Measurements from ENCODE around the gene TBC1D21.
"Not testable (repeated sequence)": the region's sequence is repeated elsewhere in the genome, so short reads cannot be mapped to it uniquely, and the experiment has no call there.

The TBC1D21 gene

DNA sequence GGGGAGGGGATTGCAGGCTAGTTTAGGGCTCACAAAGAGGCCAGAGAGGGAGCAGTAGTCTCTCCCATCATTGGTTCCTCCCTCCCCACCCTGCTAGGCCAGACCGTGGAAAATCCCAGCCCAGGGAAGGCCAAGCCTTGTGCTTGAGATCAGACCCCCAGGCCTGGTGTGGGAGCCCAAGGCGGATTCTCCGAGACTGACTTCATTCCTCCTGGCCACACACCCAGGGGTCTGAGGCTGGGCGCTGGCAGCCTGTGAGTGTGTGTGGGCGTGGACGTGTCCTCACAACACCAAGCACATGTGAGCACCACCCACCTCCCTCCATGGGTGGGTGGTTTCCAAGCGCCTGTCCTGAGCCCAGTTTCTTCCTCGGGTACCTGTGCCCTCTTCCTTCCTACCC, 57.0 kb downstream of the TBC1D21 start:
- H3K4me1 ChIP-seq (ENCODE audit: control insufficient read depth, low read depth, low read length): peaks cover 18% of the 10 kb centered on the region
- no peaks in the 10 kb centered on the region for H3K36me3 ChIP-seq (ENCODE audit: control insufficient read depth, low read depth, low read length)
- no peaks in the 10 kb centered on the region for H3K9me3 ChIP-seq (ENCODE audit: control insufficient read depth, low read depth, low read length)
- peaks cover 6% of the 10 kb centered on the region for H3K27me3 ChIP-seq (ENCODE audit: control insufficient read depth, insufficient read depth, low read length)
- no peak overlapping the region for H3K9ac ChIP-seq (ENCODE audit: low read length)
- H3K4me3 ChIP-seq (ENCODE audit: low read length): no peak overlapping the region
- no peak overlapping the region for H3K27ac ChIP-seq (ENCODE audit: low read length)

DNA sequence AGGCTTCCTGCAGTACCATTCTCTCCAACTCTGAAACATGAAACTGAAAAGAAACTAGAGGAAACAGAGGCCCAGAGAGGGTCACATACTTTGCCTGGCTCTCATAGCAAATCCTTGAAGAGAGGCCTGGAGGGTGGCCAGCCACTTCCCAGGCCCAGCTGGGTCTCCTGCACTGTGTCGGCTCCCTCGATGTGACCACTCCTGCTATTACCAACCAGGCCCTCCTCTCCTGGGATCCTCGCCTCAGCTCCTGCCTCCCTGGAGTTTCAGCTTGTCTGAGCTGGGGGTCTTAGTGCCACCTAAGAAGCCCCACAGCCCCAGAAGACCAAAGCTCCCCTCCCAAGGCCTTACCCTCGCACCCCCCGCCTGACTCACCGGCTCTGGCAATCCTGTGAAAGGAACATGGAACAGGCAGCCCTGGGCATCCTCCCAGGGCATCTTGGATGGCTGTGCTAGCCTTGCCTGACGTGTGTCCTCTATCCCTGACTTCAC, 57.5 kb downstream of the TBC1D21 start:
- Histone ChIP-seq H3K36me3 (ENCODE audit: control insufficient read depth, low read depth, low read length) (no peaks in the 10 kb centered on the region), H3K27ac (ENCODE audit: low read length) (no peak overlapping the region), H3K27me3 (ENCODE audit: control insufficient read depth, insufficient read depth, low read length) (peaks cover 1% of the 10 kb centered on the region), H3K4me1 (ENCODE audit: control insufficient read depth, low read depth, low read length) (peaks cover 17% of the 10 kb centered on the region), H3K9ac (ENCODE audit: low read length) (no peak overlapping the region), H3K9me3 (ENCODE audit: control insufficient read depth, low read depth, low read length) (no peaks in the 10 kb centered on the region), H3K4me3 (ENCODE audit: low read length) (no peak overlapping the region)

GRCh38 chr15:73931441-73931840, 58.1 kb downstream of the TBC1D21 start:
- no peaks in the 10 kb centered on the region for H3K9me3 ChIP-seq (ENCODE audit: control insufficient read depth, low read depth, low read length)
- H3K36me3 ChIP-seq (ENCODE audit: control insufficient read depth, low read depth, low read length): no peaks in the 10 kb centered on the region
- H3K9ac ChIP-seq (ENCODE audit: low read length): no peak overlapping the region
- H3K27me3 ChIP-seq (ENCODE audit: control insufficient read depth, insufficient read depth, low read length): no peaks in the 10 kb centered on the region
- H3K27ac ChIP-seq (ENCODE audit: low read length): no peak overlapping the region
- no peak overlapping the region for H3K4me3 ChIP-seq (ENCODE audit: low read length)
- H3K4me1 ChIP-seq (ENCODE audit: control insufficient read depth, low read depth, low read length): peaks cover 18% of the 10 kb centered on the region

GRCh38 chr15:73932381-73933191, 59.2 kb downstream of the TBC1D21 start:
- H3K27ac ChIP-seq (ENCODE audit: low read length): no peak overlapping the region

DNA sequence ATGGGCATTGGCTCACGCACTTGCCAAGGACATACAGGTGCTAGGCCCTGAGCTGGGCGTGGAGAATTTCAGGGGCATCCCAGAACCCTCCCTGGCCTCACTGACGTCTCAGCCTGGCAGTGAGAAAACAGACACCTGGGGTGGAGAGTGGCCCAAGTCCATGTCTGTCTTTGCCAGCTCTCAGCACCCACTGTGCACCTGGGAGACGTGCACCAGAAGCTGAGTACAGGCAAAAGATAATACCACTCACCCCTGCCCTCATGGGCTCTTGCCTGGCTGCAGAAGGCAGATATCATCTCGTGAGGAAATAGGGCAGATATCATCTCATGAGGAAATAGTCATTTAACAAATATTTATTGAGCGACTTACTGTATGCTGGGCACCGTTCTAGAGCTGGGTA, 60.9 kb downstream of the TBC1D21 start:
- H3K27ac ChIP-seq (ENCODE audit: low read length): no peak overlapping the region
- H3K9me3 ChIP-seq (ENCODE audit: control insufficient read depth, low read depth, low read length): no peaks in the 10 kb centered on the region
- H3K9ac ChIP-seq (ENCODE audit: low read length): no peak overlapping the region
- peaks cover 10% of the 10 kb centered on the region for H3K4me1 ChIP-seq (ENCODE audit: control insufficient read depth, low read depth, low read length)
- H3K27me3 ChIP-seq (ENCODE audit: control insufficient read depth, insufficient read depth, low read length): no peaks in the 10 kb centered on the region
- H3K36me3 ChIP-seq (ENCODE audit: control insufficient read depth, low read depth, low read length): no peaks in the 10 kb centered on the region
- no peak overlapping the region for H3K4me3 ChIP-seq (ENCODE audit: low read length)

More at GRCh38 chr15:73932381-73933191, 59.2 kb downstream of the TBC1D21 start:
- H3K9me3 ChIP-seq (ENCODE audit: control insufficient read depth, low read depth, low read length): no peaks in the 10 kb centered on the region
- H3K4me1 ChIP-seq (ENCODE audit: control insufficient read depth, low read depth, low read length): peaks cover 20% of the 10 kb centered on the region
- no peak overlapping the region for H3K9ac ChIP-seq (ENCODE audit: low read length)
- H3K36me3 ChIP-seq (ENCODE audit: control insufficient read depth, low read depth, low read length): no peaks in the 10 kb centered on the region
- H3K27me3 ChIP-seq (ENCODE audit: control insufficient read depth, insufficient read depth, low read length): no peaks in the 10 kb centered on the region
- no peak overlapping the region for H3K4me3 ChIP-seq (ENCODE audit: low read length)

DNA sequence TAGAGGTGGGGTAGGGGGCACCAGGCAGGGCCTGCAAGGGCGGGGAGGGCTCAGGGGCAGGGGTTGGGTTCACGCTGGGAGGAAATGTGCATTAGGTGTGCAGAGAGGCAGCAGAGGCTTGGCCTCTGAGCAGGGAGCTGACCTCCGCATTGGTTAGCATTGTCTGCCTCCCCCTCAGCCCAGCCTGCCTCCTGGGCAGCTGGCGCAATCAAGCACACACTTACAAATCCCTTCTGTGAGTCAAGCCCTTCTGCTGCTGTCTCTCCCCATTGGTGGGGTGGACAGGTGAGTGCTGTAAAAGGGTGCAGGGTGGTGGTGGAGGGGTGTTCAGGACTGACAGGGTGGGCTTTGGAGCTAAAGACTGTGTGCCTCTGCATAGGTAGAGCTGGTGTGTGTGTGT, 62.2 kb downstream of the TBC1D21 start:
- no peak overlapping the region for H3K27ac ChIP-seq (ENCODE audit: low read length)
- no peaks in the 10 kb centered on the region for H3K9me3 ChIP-seq (ENCODE audit: control insufficient read depth, low read depth, low read length)
- no peaks in the 10 kb centered on the region for H3K36me3 ChIP-seq (ENCODE audit: control insufficient read depth, low read depth, low read length)
- peaks cover 10% of the 10 kb centered on the region for H3K4me1 ChIP-seq (ENCODE audit: control insufficient read depth, low read depth, low read length)
- no peak overlapping the region for H3K4me3 ChIP-seq (ENCODE audit: low read length)
- no peaks in the 10 kb centered on the region for H3K27me3 ChIP-seq (ENCODE audit: control insufficient read depth, insufficient read depth, low read length)
- H3K9ac ChIP-seq (ENCODE audit: low read length): no peak overlapping the region

GRCh38 chr15:73936181-73936580, 62.8 kb downstream of the TBC1D21 start:
- Histone ChIP-seq H3K9ac (ENCODE audit: low read length) (no peak overlapping the region), H3K4me3 (ENCODE audit: low read length) (no peak overlapping the region), H3K27ac (ENCODE audit: low read length) (no peak overlapping the region), H3K27me3 (ENCODE audit: control insufficient read depth, insufficient read depth, low read length) (no peaks in the 10 kb centered on the region), H3K4me1 (ENCODE audit: control insufficient read depth, low read depth, low read length) (peaks cover 10% of the 10 kb centered on the region), H3K36me3 (ENCODE audit: control insufficient read depth, low read depth, low read length) (no peaks in the 10 kb centered on the region), H3K9me3 (ENCODE audit: control insufficient read depth, low read depth, low read length) (no peaks in the 10 kb centered on the region)

DNA sequence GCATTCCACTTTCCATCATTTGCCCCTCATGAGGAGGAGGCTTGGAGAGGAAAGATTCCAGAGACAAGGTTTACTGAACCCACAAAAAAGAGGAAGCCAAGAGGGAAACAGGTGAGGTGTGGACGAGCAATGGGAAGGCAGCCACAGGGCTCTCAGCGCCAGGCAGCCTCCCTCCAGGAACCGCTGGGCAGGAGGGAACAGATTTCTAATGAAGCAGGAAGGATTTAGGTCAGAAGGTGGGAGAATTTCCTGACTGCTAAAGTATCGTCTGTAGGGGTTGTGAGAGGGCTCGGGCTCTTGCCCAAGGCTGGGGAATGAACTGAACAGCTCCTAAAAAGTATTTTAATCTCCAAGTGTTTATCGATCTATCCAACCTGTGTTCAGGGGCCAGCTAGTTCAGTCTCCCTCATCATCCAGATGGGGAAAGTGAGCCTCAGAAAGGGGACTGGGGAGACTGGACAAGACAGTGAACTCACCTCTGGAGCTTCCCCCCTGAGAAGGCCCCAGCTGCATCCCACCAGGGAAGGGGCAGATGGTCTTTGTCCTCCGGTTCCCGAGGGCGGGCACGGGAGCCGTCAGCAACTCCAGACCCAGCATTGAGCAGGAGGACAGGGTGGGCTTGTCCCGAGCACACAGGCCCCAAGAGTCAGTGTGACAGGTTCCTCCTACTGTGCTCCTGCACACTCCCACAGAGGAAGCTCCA, 63.4 kb downstream of the TBC1D21 start:
- H3K9ac ChIP-seq (ENCODE audit: low read length): no peak overlapping the region
- H3K9me3 ChIP-seq (ENCODE audit: control insufficient read depth, low read depth, low read length): no peaks in the 10 kb centered on the region
- no peak overlapping the region for H3K4me3 ChIP-seq (ENCODE audit: low read length)
- H3K27ac ChIP-seq (ENCODE audit: low read length): no peak overlapping the region
- H3K27me3 ChIP-seq (ENCODE audit: control insufficient read depth, insufficient read depth, low read length): no peaks in the 10 kb centered on the region
- H3K4me1 ChIP-seq (ENCODE audit: control insufficient read depth, low read depth, low read length): peaks cover 10% of the 10 kb centered on the region
- H3K36me3 ChIP-seq (ENCODE audit: control insufficient read depth, low read depth, low read length): no peaks in the 10 kb centered on the region

DNA sequence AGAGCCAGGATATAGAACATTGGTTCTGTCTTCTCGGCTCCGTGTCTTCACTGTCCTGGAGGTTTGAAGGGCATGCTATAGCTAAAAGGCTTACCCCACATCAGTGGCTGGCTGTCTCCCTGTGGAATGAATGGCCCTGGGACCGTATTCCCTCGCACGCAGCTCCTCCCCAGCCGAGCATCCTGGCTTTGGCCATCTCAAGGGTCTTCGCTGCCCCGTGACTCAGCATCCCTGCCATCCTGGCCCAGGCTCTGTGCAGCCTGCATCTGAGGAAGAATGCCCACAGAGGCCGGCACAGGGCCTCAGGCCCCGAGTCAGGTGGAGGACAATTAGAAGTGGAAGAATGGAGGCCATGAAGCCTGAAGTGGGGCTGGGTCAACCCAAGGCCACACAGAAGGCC, 63.9 kb downstream of the TBC1D21 start:
- Histone ChIP-seq H3K36me3 (ENCODE audit: control insufficient read depth, low read depth, low read length) (no peaks in the 10 kb centered on the region), H3K9me3 (ENCODE audit: control insufficient read depth, low read depth, low read length) (no peaks in the 10 kb centered on the region), H3K4me1 (ENCODE audit: control insufficient read depth, low read depth, low read length) (peaks cover 10% of the 10 kb centered on the region), H3K27me3 (ENCODE audit: control insufficient read depth, insufficient read depth, low read length) (no peaks in the 10 kb centered on the region), H3K9ac (ENCODE audit: low read length) (no peak overlapping the region), H3K4me3 (ENCODE audit: low read length) (no peak overlapping the region), H3K27ac (ENCODE audit: low read length) (no peak overlapping the region)

- H3K9ac ChIP-seq (ENCODE audit: low read length): no peak overlapping the region
- no peaks in the 10 kb centered on the region for H3K9me3 ChIP-seq (ENCODE audit: control insufficient read depth, low read depth, low read length)
- peaks cover 10% of the 10 kb centered on the region for H3K4me1 ChIP-seq (ENCODE audit: control insufficient read depth, low read depth, low read length)
- no peak overlapping the region for H3K4me3 ChIP-seq (ENCODE audit: low read length)
- H3K36me3 ChIP-seq (ENCODE audit: control insufficient read depth, low read depth, low read length): no peaks in the 10 kb centered on the region
- H3K27ac ChIP-seq (ENCODE audit: low read length): no peak overlapping the region
- no peaks in the 10 kb centered on the region for H3K27me3 ChIP-seq (ENCODE audit: control insufficient read depth, insufficient read depth, low read length)
These were observed 64.4 kb downstream of the TBC1D21 start for GRCh38 chr15:73937726-73938125.

DNA sequence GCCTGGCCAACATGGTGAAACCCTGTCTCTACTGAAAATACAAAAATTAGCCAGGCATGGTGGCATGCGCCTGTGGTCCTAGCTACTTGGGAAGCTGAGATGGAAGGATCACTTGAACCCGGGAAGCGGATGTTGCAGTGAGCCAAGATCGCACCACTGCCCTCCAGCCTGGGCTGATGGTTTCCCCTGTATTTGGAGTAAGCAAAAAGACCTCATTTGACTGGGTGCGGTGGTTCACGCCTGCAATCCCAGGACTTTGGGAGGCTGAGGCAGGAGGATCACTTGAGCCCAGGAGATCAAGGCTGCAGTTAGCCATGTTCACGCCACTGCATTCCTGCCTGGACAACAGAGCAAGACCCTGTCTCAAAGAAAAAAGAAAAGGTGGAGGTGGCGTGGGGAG, 65.2 kb downstream of the TBC1D21 start:
- H3K36me3 ChIP-seq (ENCODE audit: control insufficient read depth, low read depth, low read length); H3K9ac ChIP-seq (ENCODE audit: low read length); H3K27ac ChIP-seq (ENCODE audit: low read length); H3K4me1 ChIP-seq (ENCODE audit: control insufficient read depth, low read depth, low read length); H3K27me3 ChIP-seq (ENCODE audit: control insufficient read depth, insufficient read depth, low read length); H3K9me3 ChIP-seq (ENCODE audit: control insufficient read depth, low read depth, low read length); H3K4me3 ChIP-seq (ENCODE audit: low read length): not testable (repeated sequence)

Measured in iPS-18a (cell line).